Mesothelial cell of epicardium (in vitro differentiated cells): ENCODE data around the gene TLE1. TPM values are rescaled to one million over a fixed set of nuclear protein-coding genes. Genes with fewer than 3 reads are reported as not detected.
"Not testable (repeated sequence)": the region's sequence is repeated elsewhere in the genome, so short reads cannot be mapped to it uniquely, and the experiment has no call there.

Experiments
- DNase-seq, 2 experiments: peaks; one replicate each; pipeline ENCODE4 v3.0.0; 2021; ENCODE audit warnings: low spot score in 2 of 2; ENCODE audit not compliant: unreplicated experiment in 2 of 2
- H3K27ac Mint-ChIP-seq: 2 replicates; pipeline ENCODE4 v1.8.0; 2021; ENCODE audit warnings: mixed read lengths
- H3K27me3 Mint-ChIP-seq: 2 replicates; pipeline ENCODE4 v1.8.0; 2021; ENCODE audit warnings: low read depth, mixed read lengths
- H3K36me3 Mint-ChIP-seq: 2 replicates; pipeline ENCODE4 v1.8.0; 2021; ENCODE audit warnings: mixed read lengths
- H3K4me1 Mint-ChIP-seq: 2 replicates; pipeline ENCODE4 v1.8.0; 2021; ENCODE audit warnings: mixed read lengths
- H3K4me3 Mint-ChIP-seq: 2 replicates; pipeline ENCODE4 v1.8.0; 2021; ENCODE audit warnings: mild to moderate bottlenecking, moderate library complexity, mixed read lengths
- H3K9me3 Mint-ChIP-seq: 2 replicates; pipeline ENCODE4 v1.8.0; 2021; ENCODE audit warnings: mixed read lengths
- total RNA-seq: library from RNA; stranded (reverse); gene quantifications from 3 replicates; pipeline ENCODE4 v1.2.1, GENCODE V29; 2021
- TF ChIP-seq, protein P1 (sequence below): fragments of 200-600 bp; sonication (generic); IDR thresholded peaks from one replicate; pipeline ENCODE4 v1.5.0; 2021; ENCODE audit warnings: antibody characterized with exemption; ENCODE audit not compliant: unreplicated experiment

The TLE1 gene
- total RNA-seq, 1 donor from 2014 or later: 97.9 TPM

GRCh38 chr9:81598811-81599210 lies 90.5 kb downstream of the TLE1 start:
- Mint-ChIP-seq H3K4me1 (peaks cover 27% of the 10 kb centered on the region), H3K9me3 (peaks cover 5% of the 10 kb centered on the region), H3K27me3 (no peaks in the 10 kb centered on the region), H3K27ac (no peak overlapping the region), H3K4me3 (no peak overlapping the region), H3K36me3 (peaks cover 60% of the 10 kb centered on the region)
- TF ChIP-seq, protein P1, sequence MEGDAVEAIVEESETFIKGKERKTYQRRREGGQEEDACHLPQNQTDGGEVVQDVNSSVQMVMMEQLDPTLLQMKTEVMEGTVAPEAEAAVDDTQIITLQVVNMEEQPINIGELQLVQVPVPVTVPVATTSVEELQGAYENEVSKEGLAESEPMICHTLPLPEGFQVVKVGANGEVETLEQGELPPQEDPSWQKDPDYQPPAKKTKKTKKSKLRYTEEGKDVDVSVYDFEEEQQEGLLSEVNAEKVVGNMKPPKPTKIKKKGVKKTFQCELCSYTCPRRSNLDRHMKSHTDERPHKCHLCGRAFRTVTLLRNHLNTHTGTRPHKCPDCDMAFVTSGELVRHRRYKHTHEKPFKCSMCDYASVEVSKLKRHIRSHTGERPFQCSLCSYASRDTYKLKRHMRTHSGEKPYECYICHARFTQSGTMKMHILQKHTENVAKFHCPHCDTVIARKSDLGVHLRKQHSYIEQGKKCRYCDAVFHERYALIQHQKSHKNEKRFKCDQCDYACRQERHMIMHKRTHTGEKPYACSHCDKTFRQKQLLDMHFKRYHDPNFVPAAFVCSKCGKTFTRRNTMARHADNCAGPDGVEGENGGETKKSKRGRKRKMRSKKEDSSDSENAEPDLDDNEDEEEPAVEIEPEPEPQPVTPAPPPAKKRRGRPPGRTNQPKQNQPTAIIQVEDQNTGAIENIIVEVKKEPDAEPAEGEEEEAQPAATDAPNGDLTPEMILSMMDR: no peak
- no peak for DNase-seq

- peaks cover 27% of the 10 kb centered on the region for H3K4me1 Mint-ChIP-seq
- H3K4me3 Mint-ChIP-seq: no peak overlapping the region
- H3K9me3 Mint-ChIP-seq: peaks cover 5% of the 10 kb centered on the region
- no peaks in the 10 kb centered on the region for H3K27me3 Mint-ChIP-seq
- H3K36me3 Mint-ChIP-seq: peaks cover 61% of the 10 kb centered on the region
- no peak overlapping the region for H3K27ac Mint-ChIP-seq
- no peak for DNase-seq
- TF ChIP-seq, protein P1: no peak
These were observed 91.2 kb downstream of the TLE1 start for GRCh38 chr9:81598123-81598497.

- Mint-ChIP-seq H3K4me1 (peaks cover 27% of the 10 kb centered on the region), H3K9me3 (peaks cover 5% of the 10 kb centered on the region), H3K27ac (no peak overlapping the region), H3K27me3 (no peaks in the 10 kb centered on the region), H3K4me3 (no peak overlapping the region), H3K36me3 (peaks cover 63% of the 10 kb centered on the region)
- no peak for DNase-seq
- TF ChIP-seq, protein P1: no peak
These were observed 91.8 kb downstream of the TLE1 start for GRCh38 chr9:81597419-81598122.

DNA sequence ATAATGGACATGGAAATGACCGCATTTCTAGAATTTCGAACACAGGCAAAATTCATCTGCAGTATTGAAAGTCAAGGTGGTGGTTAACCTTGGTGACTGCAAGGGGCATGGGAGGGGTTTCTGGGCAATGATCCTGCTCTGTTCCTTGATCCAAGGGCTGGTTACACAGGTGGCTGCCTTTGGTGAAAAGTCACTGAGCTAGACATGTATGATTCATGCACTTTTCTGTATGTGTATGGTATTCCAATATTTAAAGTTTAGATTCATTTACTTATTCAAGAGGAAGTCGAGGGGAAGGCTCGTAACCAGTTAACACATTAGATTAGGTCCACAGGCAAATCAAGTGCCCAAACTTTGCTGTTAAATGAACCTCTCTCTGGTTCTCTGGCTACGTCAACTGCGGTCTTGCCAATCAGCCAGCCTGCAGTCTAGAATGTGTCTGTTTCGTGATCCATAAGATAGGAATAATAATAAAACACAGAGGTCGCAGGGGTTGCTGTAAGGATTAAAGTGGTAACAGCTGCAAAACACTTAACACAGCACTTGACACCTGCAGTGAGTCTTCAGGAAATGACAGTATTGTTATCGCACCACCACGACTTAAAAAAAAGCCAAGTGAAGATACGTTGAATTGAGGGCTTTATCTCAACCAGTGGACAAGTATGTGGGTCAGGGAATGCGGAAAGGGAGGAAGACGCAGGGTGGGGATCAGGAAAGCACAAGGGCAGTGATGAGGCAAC lies 92.5 kb downstream of the TLE1 start:
- Mint-ChIP-seq H3K27ac (no peak overlapping the region), H3K4me1 (peaks cover 27% of the 10 kb centered on the region), H3K36me3 (peaks cover 62% of the 10 kb centered on the region), H3K4me3 (no peak overlapping the region), H3K27me3 (no peaks in the 10 kb centered on the region), H3K9me3 (peaks cover 5% of the 10 kb centered on the region)
- TF ChIP-seq, protein P1: no peak
- DNase-seq: no peak

GRCh38 chr9:81595887-81596543 lies 93.3 kb downstream of the TLE1 start:
- Mint-ChIP-seq H3K4me3 (no peak overlapping the region), H3K9me3 (peaks cover 5% of the 10 kb centered on the region), H3K27me3 (no peaks in the 10 kb centered on the region), H3K27ac (peak overlapping the region; percentile 28), H3K36me3 (peaks cover 66% of the 10 kb centered on the region), H3K4me1 (peaks cover 23% of the 10 kb centered on the region)
- DNase-seq: no peak
- TF ChIP-seq, protein P1: no peak

- not testable (repeated sequence) for H3K27ac Mint-ChIP-seq, H3K4me3 Mint-ChIP-seq, H3K27me3 Mint-ChIP-seq, DNase-seq, H3K9me3 Mint-ChIP-seq
- Mint-ChIP-seq H3K4me1 (peaks cover 18% of the 10 kb centered on the region), H3K36me3 (peaks cover 68% of the 10 kb centered on the region)
These were observed 94.1 kb downstream of the TLE1 start for GRCh38 chr9:81595293-81595692.
